K562 (cell line): ENCODE measurements around the gene GCA. TPM values are rescaled to one million over a fixed set of nuclear protein-coding genes. Genes with fewer than 3 reads are reported as not detected.

Source experiments
- GABPA ChIP-seq: fragments of 200-800 bp; sonication (Bioruptor generic); conservative IDR thresholded peaks from 2 replicates; pipeline ENCODE4 v1.6.1; 2016; ENCODE audit warnings: low read depth, missing genetic modification characterization, missing compliant biosample characterization
- HMGN3 ChIP-seq: IDR thresholded peaks from 2 replicates; pipeline ENCODE4 v1.6.1; 2011; ENCODE audit warnings: borderline replicate concordance, low read depth, mild to moderate bottlenecking, mixed read lengths, low read length; ENCODE audit not compliant: insufficient read length; ENCODE audit errors: extremely low read depth
- MAFG ChIP-seq: fragments of 450-650 bp; conservative IDR thresholded peaks from 2 replicates; pipeline ENCODE4 v1.6.1; 2016; ENCODE audit warnings: missing genetic modification characterization, missing compliant biosample characterization
- NFRKB ChIP-seq: fragments of 450-650 bp; IDR thresholded peaks from 2 replicates; pipeline ENCODE4 v1.6.1; 2016; ENCODE audit warnings: low read depth
- PHF8 ChIP-seq: fragments of 200-600 bp; sonication (generic); IDR thresholded peaks from 2 replicates; pipeline ENCODE4 v1.6.1; 2012; ENCODE audit warnings: mixed run types, mild to moderate bottlenecking, inconsistent platforms, low read length, moderate library complexity, borderline replicate concordance
- RBM22 ChIP-seq: fragments of 200-400 bp; formaldehyde crosslinking; IDR thresholded peaks from 2 replicates; pipeline ENCODE4 v1.6.1; 2018; ENCODE audit warnings: low read length, low read depth; ENCODE audit not compliant: poor library complexity, severe bottlenecking
- SIRT6 ChIP-seq: IDR thresholded peaks from one replicate; pipeline ENCODE4 v1.6.1; 2012; ENCODE audit warnings: low read depth, mild to moderate bottlenecking, control low read depth, inconsistent platforms, low read length, moderate library complexity
- STAT5B ChIP-seq: fragments of 250-450 bp; sonication (Bioruptor Pico); IDR thresholded peaks from 2 replicates; pipeline ENCODE4 v1.8.0; 2021; ENCODE audit warnings: mild to moderate bottlenecking, inconsistent platforms
- TOE1 ChIP-seq, 2 experiments: fragments of 450-650 bp in 1 of 2; sonication (generic) in 1 of 2; formaldehyde crosslinking in 1 of 2; IDR thresholded peaks; 2 replicates each; pipeline versions ENCODE4 v1.7.1 to v1.8.0; 2016 to 2022; ENCODE audit warnings: borderline replicate concordance in 2 of 2, mild to moderate bottlenecking in 2 of 2, antibody characterized with exemption in 1 of 2, inconsistent platforms in 1 of 2, low read depth in 1 of 2, missing genetic modification reagents in 1 of 2, moderate library complexity in 1 of 2
- U2AF1 ChIP-seq: fragments of 200-400 bp; formaldehyde crosslinking; optimal IDR thresholded peaks from 2 replicates; pipeline ENCODE3; 2017; ENCODE audit warnings: mild to moderate bottlenecking, low read depth, low read length, moderate library complexity
- polyA plus RNA-seq, 8 experiments: library from polyadenylated mRNA; depleted of rRNA in 4 of 8; stranded (reverse) in 5 of 8; unstranded in 3 of 8; fragments of >200 nt; fragmentation: Nextera tagmentation in 2 of 8; fragmentation: Illumina TruSeq in 1 of 8; extraction: Ambion mirVana in 2 of 8; extraction: Trizol in 1 of 8; gene quantifications; 2 replicates each; pipeline versions ENCODE4 v1.2.1 to v1.2.3, GENCODE V29; 2011 to 2014; ENCODE audit warnings: inconsistent platforms in 1 of 8, missing spikeins in 1 of 8
- total RNA-seq, 7 experiments: library from RNA; depleted of rRNA in 6 of 7; stranded (reverse); fragments of >200 nt in 6 of 7; fragmentation: Illumina TruSeq in 2 of 7; extraction: Trizol in 2 of 7; gene quantifications; 2 replicates each; pipeline versions ENCODE4 v1.2.1 to v1.2.3, GENCODE V29; 2011 to 2021; ENCODE audit warnings: low replicate concordance in 1 of 7
- TF ChIP-seq, protein P1 (sequence below), 2 experiments: fragments of 450-650 bp in 1 of 2; sonication (generic) in 1 of 2; formaldehyde crosslinking in 1 of 2; IDR thresholded peaks; 2 replicates each; pipeline versions ENCODE4 v1.7.1 to v1.9.0; 2016 to 2022; ENCODE audit warnings: inconsistent platforms in 1 of 2, mild to moderate bottlenecking in 1 of 2, missing genetic modification reagents in 1 of 2
- TF ChIP-seq, protein P2 (sequence below): IDR thresholded peaks from 2 replicates; pipeline ENCODE4 v1.6.1; 2012; ENCODE audit warnings: low read depth, low read length, improper control_type of control experiment, borderline replicate concordance
- TF ChIP-seq, protein P3 (sequence below): fragments of 250-450 bp; sonication (Bioruptor Pico); IDR thresholded peaks from 2 replicates; pipeline ENCODE4 v1.8.0; 2022; ENCODE audit warnings: moderate library complexity, mild to moderate bottlenecking, inconsistent platforms

GCA gene
- total and polyA plus RNA-seq, 9 of the 15 experiments (the other 6 are each of a cell fraction or from before 2014, with no cell fraction given) = 0.24 to 0.79 (median 0.41) TPM; not detected in 1

DNA sequence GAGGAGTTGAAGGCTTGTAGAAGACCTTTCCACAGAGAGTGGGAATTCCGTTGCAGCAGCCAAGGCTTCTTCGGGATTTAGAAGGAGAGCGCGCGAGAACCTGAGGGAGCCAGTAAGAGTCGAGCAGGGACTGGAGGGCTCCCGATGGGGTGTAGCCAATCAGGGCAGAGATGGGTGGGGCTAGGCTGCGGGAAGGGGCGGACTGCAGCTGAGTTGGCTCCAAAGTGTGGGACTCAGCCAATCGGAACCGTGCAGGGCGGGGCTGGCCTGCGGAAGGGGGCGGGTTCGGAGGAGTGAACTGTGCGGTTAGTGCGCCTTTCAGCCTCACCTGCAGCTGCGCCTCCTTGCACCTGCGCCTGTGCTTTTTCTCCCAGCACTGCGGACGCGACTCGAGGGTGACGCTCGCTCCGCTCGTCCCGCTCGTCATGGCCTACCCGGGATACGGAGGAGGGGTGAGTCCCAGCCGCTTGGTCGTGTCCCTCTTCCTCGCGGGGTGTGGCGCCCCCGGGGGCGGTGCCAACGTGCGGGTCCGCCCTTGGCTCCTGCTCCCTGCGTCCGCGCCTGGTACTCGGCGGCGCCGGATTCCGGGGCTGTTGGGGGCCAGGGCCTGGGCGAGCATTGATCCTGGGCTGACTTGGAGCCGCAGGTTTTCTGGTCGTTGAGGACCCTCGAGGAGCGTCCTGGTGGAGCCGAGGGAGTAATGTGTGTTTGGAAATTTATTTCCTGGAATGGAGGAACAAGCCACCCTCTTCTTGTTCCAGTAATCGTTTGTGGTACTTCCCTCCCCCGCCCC, at the start of gene GCA (continued):
- TF ChIP-seq, protein P1, sequence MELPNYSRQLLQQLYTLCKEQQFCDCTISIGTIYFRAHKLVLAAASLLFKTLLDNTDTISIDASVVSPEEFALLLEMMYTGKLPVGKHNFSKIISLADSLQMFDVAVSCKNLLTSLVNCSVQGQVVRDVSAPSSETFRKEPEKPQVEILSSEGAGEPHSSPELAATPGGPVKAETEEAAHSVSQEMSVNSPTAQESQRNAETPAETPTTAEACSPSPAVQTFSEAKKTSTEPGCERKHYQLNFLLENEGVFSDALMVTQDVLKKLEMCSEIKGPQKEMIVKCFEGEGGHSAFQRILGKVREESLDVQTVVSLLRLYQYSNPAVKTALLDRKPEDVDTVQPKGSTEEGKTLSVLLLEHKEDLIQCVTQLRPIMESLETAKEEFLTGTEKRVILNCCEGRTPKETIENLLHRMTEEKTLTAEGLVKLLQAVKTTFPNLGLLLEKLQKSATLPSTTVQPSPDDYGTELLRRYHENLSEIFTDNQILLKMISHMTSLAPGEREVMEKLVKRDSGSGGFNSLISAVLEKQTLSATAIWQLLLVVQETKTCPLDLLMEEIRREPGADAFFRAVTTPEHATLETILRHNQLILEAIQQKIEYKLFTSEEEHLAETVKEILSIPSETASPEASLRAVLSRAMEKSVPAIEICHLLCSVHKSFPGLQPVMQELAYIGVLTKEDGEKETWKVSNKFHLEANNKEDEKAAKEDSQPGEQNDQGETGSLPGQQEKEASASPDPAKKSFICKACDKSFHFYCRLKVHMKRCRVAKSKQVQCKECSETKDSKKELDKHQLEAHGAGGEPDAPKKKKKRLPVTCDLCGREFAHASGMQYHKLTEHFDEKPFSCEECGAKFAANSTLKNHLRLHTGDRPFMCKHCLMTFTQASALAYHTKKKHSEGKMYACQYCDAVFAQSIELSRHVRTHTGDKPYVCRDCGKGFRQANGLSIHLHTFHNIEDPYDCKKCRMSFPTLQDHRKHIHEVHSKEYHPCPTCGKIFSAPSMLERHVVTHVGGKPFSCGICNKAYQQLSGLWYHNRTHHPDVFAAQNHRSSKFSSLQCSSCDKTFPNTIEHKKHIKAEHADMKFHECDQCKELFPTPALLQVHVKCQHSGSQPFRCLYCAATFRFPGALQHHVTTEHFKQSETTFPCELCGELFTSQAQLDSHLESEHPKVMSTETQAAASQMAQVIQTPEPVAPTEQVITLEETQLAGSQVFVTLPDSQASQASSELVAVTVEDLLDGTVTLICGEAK (IDR thresholded peaks at IDR 0.05) = no peak
- TF ChIP-seq, protein P1 (CRISPR knock-in tag; IDR thresholded peaks at IDR 0.05) = no peak
- TF ChIP-seq HMGN3 = peak; percentile 27
- peak; percentile 42; the same call in 1 of the 2 replicates for TF ChIP-seq GABPA (tag)
- no peak for TF ChIP-seq SIRT6
- TF ChIP-seq NFRKB = no peak
- TF ChIP-seq PHF8 = peak; percentile 23; the same call in 1 of the 2 replicates
- TF ChIP-seq, protein P2, sequence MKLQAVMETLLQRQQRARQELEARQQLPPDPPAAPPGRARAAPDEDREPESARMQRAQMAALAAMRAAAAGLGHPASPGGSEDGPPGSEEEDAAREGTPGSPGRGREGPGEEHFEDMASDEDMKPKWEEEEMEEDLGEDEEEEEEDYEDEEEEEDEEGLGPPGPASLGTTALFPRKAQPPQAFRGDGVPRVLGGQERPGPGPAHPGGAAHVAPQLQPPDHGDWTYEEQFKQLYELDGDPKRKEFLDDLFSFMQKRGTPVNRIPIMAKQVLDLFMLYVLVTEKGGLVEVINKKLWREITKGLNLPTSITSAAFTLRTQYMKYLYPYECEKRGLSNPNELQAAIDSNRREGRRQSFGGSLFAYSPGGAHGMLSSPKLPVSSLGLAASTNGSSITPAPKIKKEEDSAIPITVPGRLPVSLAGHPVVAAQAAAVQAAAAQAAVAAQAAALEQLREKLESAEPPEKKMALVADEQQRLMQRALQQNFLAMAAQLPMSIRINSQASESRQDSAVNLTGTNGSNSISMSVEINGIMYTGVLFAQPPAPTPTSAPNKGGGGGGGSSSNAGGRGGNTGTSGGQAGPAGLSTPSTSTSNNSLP = no peak
- no peak for TF ChIP-seq MAFG (tag)
- no peak for TF ChIP-seq STAT5B (CRISPR knock-in tag)
- TF ChIP-seq TOE1 (IDR thresholded peaks at IDR 0.05; ENCODE audit: borderline replicate concordance) = no peak
- TF ChIP-seq TOE1 (CRISPR knock-in tag; IDR thresholded peaks at IDR 0.05; ENCODE audit: borderline replicate concordance, low read depth) = no peak
- TF ChIP-seq, protein P3, sequence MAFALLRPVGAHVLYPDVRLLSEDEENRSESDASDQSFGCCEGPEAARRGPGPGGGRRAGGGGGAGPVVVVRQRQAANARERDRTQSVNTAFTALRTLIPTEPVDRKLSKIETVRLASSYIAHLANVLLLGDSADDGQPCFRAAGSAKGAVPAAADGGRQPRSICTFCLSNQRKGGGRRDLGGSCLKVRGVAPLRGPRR (CRISPR knock-in tag) = no peak
- TF ChIP-seq RBM22 = no peak
- TF ChIP-seq U2AF1 = no peak
